Measurements from ENCODE around the gene OTOF. TPM values are rescaled to one million over a fixed set of nuclear protein-coding genes. Genes with fewer than 3 reads are reported as not detected.

Gene OTOF
- total RNA-seq, 1 donor from 2014 or later, result 0.22 TPM

DNA sequence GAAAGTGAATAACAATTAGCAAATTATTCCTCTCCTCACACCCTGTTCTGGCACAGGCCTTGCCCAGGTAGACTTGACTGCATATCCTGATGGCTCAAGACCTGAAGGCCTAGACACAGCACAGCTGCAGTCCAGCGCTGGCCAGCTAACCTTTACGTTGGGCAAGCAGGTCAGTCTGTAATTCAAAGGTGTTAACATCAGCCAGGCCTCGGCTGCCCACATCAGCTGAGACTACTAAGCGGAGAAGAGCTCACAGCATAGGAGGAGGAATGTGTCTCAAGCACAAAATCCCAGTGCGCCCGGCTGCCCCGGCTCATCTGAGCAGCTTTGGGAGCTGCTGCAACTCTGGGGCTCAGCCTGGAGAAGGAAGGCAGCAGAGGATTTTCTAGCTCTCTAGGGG is 33.5 kb upstream of the OTOF start:
- no peak overlapping the region for H3K4me3 Mint-ChIP-seq (ENCODE audit: low read depth)
- peaks cover 24% of the 10 kb centered on the region for H3K27me3 Mint-ChIP-seq
- TF ChIP-seq, protein P1, sequence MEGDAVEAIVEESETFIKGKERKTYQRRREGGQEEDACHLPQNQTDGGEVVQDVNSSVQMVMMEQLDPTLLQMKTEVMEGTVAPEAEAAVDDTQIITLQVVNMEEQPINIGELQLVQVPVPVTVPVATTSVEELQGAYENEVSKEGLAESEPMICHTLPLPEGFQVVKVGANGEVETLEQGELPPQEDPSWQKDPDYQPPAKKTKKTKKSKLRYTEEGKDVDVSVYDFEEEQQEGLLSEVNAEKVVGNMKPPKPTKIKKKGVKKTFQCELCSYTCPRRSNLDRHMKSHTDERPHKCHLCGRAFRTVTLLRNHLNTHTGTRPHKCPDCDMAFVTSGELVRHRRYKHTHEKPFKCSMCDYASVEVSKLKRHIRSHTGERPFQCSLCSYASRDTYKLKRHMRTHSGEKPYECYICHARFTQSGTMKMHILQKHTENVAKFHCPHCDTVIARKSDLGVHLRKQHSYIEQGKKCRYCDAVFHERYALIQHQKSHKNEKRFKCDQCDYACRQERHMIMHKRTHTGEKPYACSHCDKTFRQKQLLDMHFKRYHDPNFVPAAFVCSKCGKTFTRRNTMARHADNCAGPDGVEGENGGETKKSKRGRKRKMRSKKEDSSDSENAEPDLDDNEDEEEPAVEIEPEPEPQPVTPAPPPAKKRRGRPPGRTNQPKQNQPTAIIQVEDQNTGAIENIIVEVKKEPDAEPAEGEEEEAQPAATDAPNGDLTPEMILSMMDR (IDR thresholded peaks at IDR 0.05; ENCODE audit: unreplicated experiment), result no peak
- H3K27ac Mint-ChIP-seq, result no peak overlapping the region
- no peak for DNase-seq (ENCODE audit: low spot score, unreplicated experiment)
- no peaks in the 10 kb centered on the region for H3K36me3 Mint-ChIP-seq (ENCODE audit: insufficient read depth)
- no peaks in the 10 kb centered on the region for H3K9me3 Mint-ChIP-seq (ENCODE audit: low read depth)
- no peaks in the 10 kb centered on the region for H3K4me1 Mint-ChIP-seq (ENCODE audit: low read depth)

- H3K36me3 Mint-ChIP-seq (ENCODE audit: insufficient read depth), result no peaks in the 10 kb centered on the region
- H3K4me3 Mint-ChIP-seq (ENCODE audit: low read depth), result no peak overlapping the region
- TF ChIP-seq, protein P1 (IDR thresholded peaks at IDR 0.05; ENCODE audit: unreplicated experiment), result no peak
- H3K9me3 Mint-ChIP-seq (ENCODE audit: low read depth), result no peaks in the 10 kb centered on the region
- H3K4me1 Mint-ChIP-seq (ENCODE audit: low read depth), result no peaks in the 10 kb centered on the region
- no peak overlapping the region for H3K27ac Mint-ChIP-seq
- peaks cover 25% of the 10 kb centered on the region for H3K27me3 Mint-ChIP-seq
- DNase-seq (ENCODE audit: low spot score, unreplicated experiment), result no peak
Observed at GRCh38 chr2:26510344-26510973, 32.5 kb upstream of the OTOF start.

DNA sequence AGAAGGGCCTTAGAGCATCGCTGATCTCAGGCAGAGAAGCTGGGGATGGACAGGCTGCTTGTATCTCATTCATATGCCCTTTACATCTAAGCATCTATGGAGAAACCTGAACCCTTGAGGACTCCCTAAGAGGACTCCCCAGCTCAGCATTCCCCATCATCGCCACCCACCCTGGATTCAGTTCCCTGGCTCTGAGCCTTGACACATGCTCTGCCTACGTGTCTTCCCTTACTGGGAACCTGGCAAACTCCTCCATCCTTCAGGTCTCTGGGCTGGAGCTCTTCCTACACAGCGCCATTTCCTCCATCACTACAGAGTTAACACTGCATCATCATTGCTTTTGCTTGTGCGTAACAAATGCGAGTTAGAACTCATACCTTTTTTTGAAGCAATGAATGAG is 31.2 kb upstream of the OTOF start:
- H3K4me1 Mint-ChIP-seq (ENCODE audit: low read depth), result no peaks in the 10 kb centered on the region
- peaks cover 35% of the 10 kb centered on the region for H3K27me3 Mint-ChIP-seq
- H3K36me3 Mint-ChIP-seq (ENCODE audit: insufficient read depth), result no peaks in the 10 kb centered on the region
- H3K27ac Mint-ChIP-seq, result no peak overlapping the region
- no peaks in the 10 kb centered on the region for H3K9me3 Mint-ChIP-seq (ENCODE audit: low read depth)
- no peak overlapping the region for H3K4me3 Mint-ChIP-seq (ENCODE audit: low read depth)
- DNase-seq (ENCODE audit: low spot score, unreplicated experiment), result no peak
- TF ChIP-seq, protein P1 (IDR thresholded peaks at IDR 0.05; ENCODE audit: unreplicated experiment), result no peak

GRCh38 chr2:26507932-26508331 is 30.0 kb upstream of the OTOF start:
- TF ChIP-seq, protein P1 (IDR thresholded peaks at IDR 0.05; ENCODE audit: unreplicated experiment), result no peak
- no peak for DNase-seq (ENCODE audit: low spot score, unreplicated experiment)
- no peak overlapping the region for H3K27ac Mint-ChIP-seq
- peaks cover 1% of the 10 kb centered on the region for H3K4me1 Mint-ChIP-seq (ENCODE audit: low read depth)
- H3K36me3 Mint-ChIP-seq (ENCODE audit: insufficient read depth), result no peaks in the 10 kb centered on the region
- no peaks in the 10 kb centered on the region for H3K9me3 Mint-ChIP-seq (ENCODE audit: low read depth)
- H3K27me3 Mint-ChIP-seq, result peaks cover 40% of the 10 kb centered on the region
- no peak overlapping the region for H3K4me3 Mint-ChIP-seq (ENCODE audit: low read depth)

GRCh38 chr2:26507088-26507487 is 29.2 kb upstream of the OTOF start:
- Mint-ChIP-seq H3K27ac (no peak overlapping the region), H3K4me1 (ENCODE audit: low read depth) (peaks cover 1% of the 10 kb centered on the region), H3K9me3 (ENCODE audit: low read depth) (no peaks in the 10 kb centered on the region), H3K4me3 (ENCODE audit: low read depth) (no peak overlapping the region), H3K27me3 (peaks cover 35% of the 10 kb centered on the region), H3K36me3 (ENCODE audit: insufficient read depth) (no peaks in the 10 kb centered on the region)
- no peak for DNase-seq (ENCODE audit: low spot score, unreplicated experiment)
- TF ChIP-seq, protein P1 (IDR thresholded peaks at IDR 0.05; ENCODE audit: unreplicated experiment), result no peak

All from progenitor cell of endocrine pancreas (in vitro differentiated cells).